GM12875 (cell line): ENCODE data around the gene LPP.

Experiments
- H3K4me3 ChIP-seq: one replicate; pipeline ENCODE4 v1.5.1; 2011; ENCODE audit warnings: low read depth, low read length, control low read depth
- CTCF ChIP-seq: IDR thresholded peaks from 2 replicates; pipeline ENCODE4 v1.5.1; 2011; ENCODE audit warnings: low read depth, mild to moderate bottlenecking, control low read depth, inconsistent platforms, low read length, moderate library complexity, borderline replicate concordance; ENCODE audit not compliant: insufficient read depth

Gene LPP

GRCh38 chr3:188239035-188239434 lies 85.1 kb downstream of the LPP start:
- no peak overlapping the region for H3K4me3 ChIP-seq
- no peak for TF ChIP-seq CTCF

DNA sequence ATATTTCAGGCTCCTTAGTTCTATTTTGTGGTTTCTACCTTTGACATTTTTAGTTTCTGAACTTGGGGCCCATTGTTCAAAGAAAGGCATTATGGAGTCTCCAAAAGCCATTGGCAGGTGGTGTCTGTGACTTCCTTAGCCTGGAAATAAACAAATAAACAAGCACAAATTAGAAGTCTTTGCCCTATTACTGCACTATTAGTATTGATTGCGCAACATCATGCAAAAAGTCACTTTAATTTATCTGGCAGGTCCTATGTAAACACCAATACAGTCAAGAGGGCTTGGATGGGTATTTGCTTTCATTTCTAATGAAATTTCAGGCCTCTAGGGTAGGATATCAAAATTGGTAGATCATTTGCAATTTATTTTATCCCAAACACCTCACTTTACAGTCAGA lies 85.6 kb downstream of the LPP start:
- H3K4me3 ChIP-seq = no peak overlapping the region
- TF ChIP-seq CTCF = no peak

- no peak overlapping the region for H3K4me3 ChIP-seq
- no peak for TF ChIP-seq CTCF
These were observed 86.4 kb downstream of the LPP start for GRCh38 chr3:188240189-188240981.

DNA sequence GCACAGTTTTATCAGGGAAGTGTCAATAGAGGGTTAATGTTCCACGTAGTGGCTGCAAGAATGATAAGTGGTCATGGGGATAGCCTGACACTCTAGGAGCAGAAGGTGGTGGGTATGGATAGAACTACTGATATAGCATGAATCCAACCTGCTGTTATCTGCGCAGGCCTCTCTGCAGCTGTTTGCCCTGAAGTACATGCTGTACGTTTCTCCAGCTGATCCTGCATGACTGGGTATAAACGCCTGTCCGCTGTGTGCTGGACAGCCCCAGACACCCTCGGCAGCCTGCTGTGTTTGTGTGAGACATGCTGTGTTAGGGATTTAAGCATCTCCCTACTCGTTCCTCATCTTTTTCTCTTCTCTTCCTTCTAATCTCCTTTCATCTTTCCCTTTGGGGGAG lies 87.1 kb downstream of the LPP start:
- TF ChIP-seq CTCF = no peak

GRCh38 chr3:188241883-188242282 lies 87.9 kb downstream of the LPP start:
- no peak overlapping the region for H3K4me3 ChIP-seq
- TF ChIP-seq CTCF = no peak

More for the DNA sequence above, 87.1 kb downstream of the LPP start:
- H3K4me3 ChIP-seq = no peak overlapping the region

DNA sequence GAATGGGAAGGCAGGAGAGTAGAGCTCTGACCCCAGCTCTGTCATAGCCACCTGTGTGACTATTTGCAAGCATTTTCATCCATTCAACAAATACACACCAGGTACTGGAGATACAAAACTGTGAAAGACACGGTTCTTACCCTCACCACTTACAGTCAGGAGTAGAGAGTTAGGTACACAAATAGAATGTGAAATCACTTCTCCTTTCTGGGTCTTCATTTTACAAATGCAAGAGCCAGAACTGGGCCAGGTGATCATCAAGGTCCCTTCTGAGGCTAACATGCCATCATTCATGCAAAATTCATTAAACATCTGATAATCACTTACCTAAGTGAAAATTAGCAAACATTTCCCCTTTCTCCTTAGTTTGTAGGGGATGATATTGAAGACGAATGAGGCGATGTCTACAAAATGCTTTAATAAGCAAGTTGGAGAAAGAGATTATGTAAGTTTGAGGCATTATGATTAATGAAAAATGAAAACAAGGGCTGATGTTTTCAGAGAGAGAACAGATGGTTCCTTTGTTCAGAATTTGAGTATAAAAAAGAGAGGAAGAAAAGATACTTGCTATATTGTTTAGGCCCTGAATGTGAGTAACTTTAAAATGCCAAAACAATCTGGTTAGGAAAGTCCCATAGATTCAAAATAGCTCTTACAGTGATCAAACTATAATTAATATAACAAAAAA lies 88.6 kb downstream of the LPP start:
- H3K4me3 ChIP-seq = no peak overlapping the region
- TF ChIP-seq CTCF = no peak
